ENCODE results near the gene THSD4.

GRCh38 chr15:71362556-71362955 is 247.3 kb downstream of the THSD4 start:
- TF ChIP-seq CTCF (conservative IDR thresholded peaks at IDR 0.05; ENCODE audit: low read length), result no peak
- TF ChIP-seq EZH2phosphoT487 (IDR thresholded peaks at IDR 0.05; ENCODE audit: borderline replicate concordance, low read depth, low read length), result no peak
